Measurements from ENCODE around the gene HOXC6. TPM values are rescaled to one million over a fixed set of nuclear protein-coding genes. Genes with fewer than 3 reads are reported as not detected.

Gene HOXC6
- total and polyA plus RNA-seq, 4 donors = 0.18 to 0.71 (median 0.35) TPM

DNA sequence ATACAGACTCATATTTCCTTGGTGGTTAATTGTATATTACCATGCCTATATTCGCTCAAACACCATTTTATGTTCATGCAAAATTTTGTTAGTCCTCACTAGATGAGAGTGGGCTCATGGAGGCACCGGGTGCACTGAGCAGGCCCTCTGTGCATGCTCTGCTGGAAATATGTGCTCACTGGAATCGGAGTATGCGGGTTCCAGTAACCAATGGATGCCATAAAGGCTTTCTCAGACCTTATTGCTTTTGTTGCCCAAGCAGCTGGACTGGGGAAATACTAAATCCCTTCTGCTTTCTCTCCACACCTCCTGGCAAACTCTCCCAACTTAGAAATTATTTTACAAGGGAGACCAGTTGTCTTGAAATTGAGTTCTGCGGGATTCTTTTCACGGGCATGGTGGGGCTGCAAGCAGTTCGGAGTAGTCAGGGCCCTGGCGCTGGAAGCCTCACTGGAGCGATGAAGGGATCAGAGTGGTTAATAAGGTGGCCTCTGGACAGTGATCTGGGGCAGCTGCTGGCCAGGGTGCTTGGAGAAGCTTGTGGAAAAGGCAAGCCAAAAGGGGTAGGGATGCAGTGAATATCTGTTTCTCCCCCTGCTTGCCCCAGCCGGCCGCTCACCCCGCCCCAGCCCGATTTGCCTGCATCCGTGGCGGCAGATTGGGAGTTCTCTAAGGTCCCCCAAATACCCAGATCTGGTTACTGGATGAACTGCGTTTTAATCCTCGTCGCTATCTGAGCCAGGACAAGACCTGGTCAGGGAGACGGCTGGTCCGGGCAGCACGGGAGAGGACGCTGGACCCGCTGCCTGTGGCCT is 7.4 kb upstream of the HOXC6 start:
- TF ChIP-seq, protein P1, sequence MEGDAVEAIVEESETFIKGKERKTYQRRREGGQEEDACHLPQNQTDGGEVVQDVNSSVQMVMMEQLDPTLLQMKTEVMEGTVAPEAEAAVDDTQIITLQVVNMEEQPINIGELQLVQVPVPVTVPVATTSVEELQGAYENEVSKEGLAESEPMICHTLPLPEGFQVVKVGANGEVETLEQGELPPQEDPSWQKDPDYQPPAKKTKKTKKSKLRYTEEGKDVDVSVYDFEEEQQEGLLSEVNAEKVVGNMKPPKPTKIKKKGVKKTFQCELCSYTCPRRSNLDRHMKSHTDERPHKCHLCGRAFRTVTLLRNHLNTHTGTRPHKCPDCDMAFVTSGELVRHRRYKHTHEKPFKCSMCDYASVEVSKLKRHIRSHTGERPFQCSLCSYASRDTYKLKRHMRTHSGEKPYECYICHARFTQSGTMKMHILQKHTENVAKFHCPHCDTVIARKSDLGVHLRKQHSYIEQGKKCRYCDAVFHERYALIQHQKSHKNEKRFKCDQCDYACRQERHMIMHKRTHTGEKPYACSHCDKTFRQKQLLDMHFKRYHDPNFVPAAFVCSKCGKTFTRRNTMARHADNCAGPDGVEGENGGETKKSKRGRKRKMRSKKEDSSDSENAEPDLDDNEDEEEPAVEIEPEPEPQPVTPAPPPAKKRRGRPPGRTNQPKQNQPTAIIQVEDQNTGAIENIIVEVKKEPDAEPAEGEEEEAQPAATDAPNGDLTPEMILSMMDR (IDR thresholded peaks at IDR 0.05; ENCODE audit: control extremely low read depth, extremely low read depth) = no peak
- 43 to 56% methylated on average over 23 of the region's 23 CpGs for WGBS, 2 donors
- peaks cover 13 to 89% (median 64%) of the 10 kb centered on the region in 3 donors for H3K27me3 ChIP-seq (ENCODE audit: control insufficient read depth in 3 of 3, insufficient read depth in 3 of 3, low read length in 2 of 3)
- H3K9me3 ChIP-seq (ENCODE audit: control insufficient read depth in 4 of 4, insufficient read depth in 3 of 4, low read length in 3 of 4) = peaks cover 0 to 1% (median 0%) of the 10 kb centered on the region in 4 donors
- peaks cover 0 to 25% (median 6%) of the 10 kb centered on the region in 5 donors for H3K4me1 ChIP-seq (ENCODE audit: control insufficient read depth in 5 of 5, insufficient read depth in 5 of 5, low read length in 5 of 5)
- H3K27ac ChIP-seq (ENCODE audit: low read depth in 1 of 2, low read length in 1 of 2) = no peak overlapping the region
- ATAC-seq (ENCODE audit: insufficient read depth, low FRiP score) (no peak), DNase-seq (no peak)
- H3K9ac ChIP-seq (ENCODE audit: insufficient read depth in 1 of 2, low read length in 2 of 2) = no peak overlapping the region
- no peaks in the 10 kb centered on the region for H3K36me3 ChIP-seq (ENCODE audit: control insufficient read depth in 4 of 4, insufficient read depth in 4 of 4, low read length in 4 of 4)
- H3K4me3 ChIP-seq = no peak overlapping the region

DNA sequence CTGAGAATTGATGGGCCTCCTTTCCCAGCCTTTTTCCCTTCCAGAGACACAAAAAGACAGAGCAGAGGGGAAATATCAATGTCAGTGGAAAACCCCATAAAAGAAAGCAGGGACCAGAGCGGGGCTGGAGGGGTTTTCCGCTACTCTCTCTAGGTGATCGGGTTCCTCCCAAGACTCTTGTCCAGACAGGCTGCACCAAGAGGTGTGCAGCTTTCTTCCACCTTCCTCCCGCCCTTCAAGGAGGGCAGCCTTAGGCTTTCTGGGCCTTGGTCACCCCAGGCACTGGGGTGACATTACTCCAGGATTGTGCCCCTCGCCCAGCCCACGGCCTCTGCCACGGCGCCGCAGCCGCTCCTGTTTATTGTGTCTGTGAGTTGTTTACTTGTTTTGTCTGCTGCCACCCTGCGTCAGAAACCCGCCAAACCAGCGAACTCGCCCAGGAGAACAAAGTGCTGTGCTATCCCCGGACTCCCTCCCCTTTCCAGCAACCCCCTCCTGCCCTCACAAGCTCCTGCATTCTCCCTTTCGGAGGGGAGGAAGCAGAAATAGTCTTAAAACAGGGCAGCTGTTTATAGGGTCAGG is 6.7 kb upstream of the HOXC6 start:
- TF ChIP-seq, protein P1 (IDR thresholded peaks at IDR 0.05; ENCODE audit: control extremely low read depth, extremely low read depth) = no peak
- peaks cover 0 to 28% (median 10%) of the 10 kb centered on the region in 5 donors for H3K4me1 ChIP-seq (ENCODE audit: control insufficient read depth in 5 of 5, insufficient read depth in 5 of 5, low read length in 5 of 5)
- no peak overlapping the region for H3K9ac ChIP-seq (ENCODE audit: insufficient read depth in 1 of 2, low read length in 2 of 2)
- no peaks in the 10 kb centered on the region for H3K36me3 ChIP-seq (ENCODE audit: control insufficient read depth in 4 of 4, insufficient read depth in 4 of 4, low read length in 4 of 4)
- no peaks in the 10 kb centered on the region for H3K9me3 ChIP-seq (ENCODE audit: control insufficient read depth in 4 of 4, insufficient read depth in 3 of 4, low read length in 3 of 4)
- no peak for ATAC-seq (ENCODE audit: insufficient read depth, low FRiP score)
- H3K27me3 ChIP-seq (ENCODE audit: control insufficient read depth in 3 of 3, insufficient read depth in 3 of 3, low read length in 2 of 3) = peaks cover 12 to 90% (median 64%) of the 10 kb centered on the region in 3 donors
- no peak for DNase-seq
- no peak overlapping the region for H3K27ac ChIP-seq (ENCODE audit: low read depth in 1 of 2, low read length in 1 of 2)
- 26 to 40% methylated on average over 16 of the region's 16 CpGs for WGBS, 2 donors
- H3K4me3 ChIP-seq = no peak overlapping the region

DNA sequence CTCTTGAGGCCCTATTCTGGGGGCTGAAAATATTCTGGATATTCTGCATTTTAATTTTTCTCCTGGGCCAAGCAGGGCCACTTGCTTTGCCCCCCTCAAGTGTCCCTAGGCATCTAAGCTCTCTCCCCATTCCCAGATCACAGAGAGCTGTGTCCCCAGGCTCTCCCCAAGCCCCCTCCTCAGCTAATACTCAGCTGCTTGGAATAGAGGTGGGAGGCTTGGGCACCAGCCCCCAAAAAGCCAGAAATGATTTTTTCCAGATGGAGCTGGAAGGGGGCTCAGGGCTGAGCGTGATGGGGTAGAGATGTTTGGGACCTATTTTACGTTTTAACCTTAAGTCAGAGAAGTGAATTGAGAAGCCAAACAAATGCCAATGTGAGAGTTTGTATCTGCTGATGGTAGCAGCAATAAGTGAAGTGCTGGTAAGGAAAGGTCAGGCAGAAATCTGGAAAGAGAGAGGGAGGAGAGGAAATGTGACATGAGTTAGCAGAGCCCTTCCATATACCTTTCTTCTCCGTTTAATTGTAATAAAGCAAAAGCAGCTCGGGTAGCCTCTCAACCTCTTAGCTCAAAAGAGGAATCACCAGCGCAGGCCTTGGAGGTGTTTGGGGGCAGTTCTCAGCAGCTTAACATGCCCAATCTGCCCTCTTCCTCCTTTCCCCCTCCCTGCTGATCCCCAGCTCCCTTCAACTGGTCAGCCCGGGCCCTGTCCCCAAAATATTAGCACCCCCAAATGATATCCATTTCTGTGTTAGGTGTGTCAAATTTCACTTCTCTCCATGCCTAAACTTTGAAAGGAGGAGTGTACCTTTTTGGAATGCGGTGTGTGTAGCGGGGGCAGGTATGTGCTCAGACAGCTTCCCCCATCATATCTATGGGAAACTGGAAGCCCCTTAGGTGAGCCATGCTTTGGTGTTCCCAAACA is 5.0 kb upstream of the HOXC6 start:
- Histone ChIP-seq H3K4me1 (ENCODE audit: control insufficient read depth in 5 of 5, insufficient read depth in 5 of 5, low read length in 5 of 5) (peaks cover 0 to 22% (median 5%) of the 10 kb centered on the region in 5 donors), H3K4me3 (no peak overlapping the region), H3K36me3 (ENCODE audit: control insufficient read depth in 4 of 4, insufficient read depth in 4 of 4, low read length in 4 of 4) (no peaks in the 10 kb centered on the region), H3K9ac (ENCODE audit: insufficient read depth in 1 of 2, low read length in 2 of 2) (no peak overlapping the region), H3K9me3 (ENCODE audit: control insufficient read depth in 4 of 4, insufficient read depth in 3 of 4, low read length in 3 of 4) (no peaks in the 10 kb centered on the region), H3K27ac (ENCODE audit: low read depth in 1 of 2, low read length in 1 of 2) (no peak overlapping the region), H3K27me3 (ENCODE audit: control insufficient read depth in 3 of 3, insufficient read depth in 3 of 3, low read length in 2 of 3) (peaks cover 9 to 91% (median 67%) of the 10 kb centered on the region in 3 donors)
- DNase-seq = no peak
- 33 to 40% methylated on average over 8 of the region's 8 CpGs for WGBS, 2 donors
- no peak for ATAC-seq (ENCODE audit: insufficient read depth, low FRiP score)
- TF ChIP-seq, protein P1 (IDR thresholded peaks at IDR 0.05; ENCODE audit: control extremely low read depth, extremely low read depth) = no peak
